DOHH2 (cell line): Measurements from ENCODE around the gene RIN2.

Source experiments
- CTCF ChIP-seq: fragments of 200-600 bp; sonication (generic); IDR thresholded peaks from one replicate; pipeline ENCODE4 v1.5.1; 2014; ENCODE audit warnings: antibody characterized with exemption, mild to moderate bottlenecking, low read depth, low read length; ENCODE audit not compliant: poor library complexity, severe bottlenecking
- EZH2phosphoT487 ChIP-seq: fragments of 200-600 bp; sonication (generic); IDR thresholded peaks from 2 replicates; pipeline ENCODE4 v1.6.1; 2017; ENCODE audit warnings: borderline replicate concordance, mild to moderate bottlenecking, antibody characterized with exemption, low read length, moderate library complexity, mixed read lengths

GRCh38 chr20:19757487-19758132 lies 448 bp upstream of the RIN2 start:
- TF ChIP-seq CTCF (no peak), EZH2phosphoT487 (no peak)
